Cardiac muscle cell (in vitro differentiated cells and primary cell): ENCODE data around the gene TNKS1BP1. TPM values are rescaled to one million over a fixed set of nuclear protein-coding genes. Genes with fewer than 3 reads are reported as not detected.

Experiments
- DNase-seq, 2 donors: peaks; one replicate each; pipeline versions ENCODE4 v3.0.0 to v3.0.0-alpha.2; 2010 to 2017; ENCODE audit warnings: low read depth in 1 of 2, low spot score in 1 of 2
- H3K27ac ChIP-seq: fragments of 200-600 bp; sonication (generic); 2 replicates; pipeline ENCODE4 v1.5.1; 2016
- H3K27me3 ChIP-seq: fragments of 200-600 bp; sonication (generic); 2 replicates; pipeline ENCODE4 v1.6.0; 2016; ENCODE audit warnings: control low read depth
- H3K36me3 ChIP-seq: fragments of 200-600 bp; sonication (generic); 2 replicates; pipeline ENCODE4 v1.5.1; 2016; ENCODE audit warnings: control low read depth
- H3K4me1 ChIP-seq: fragments of 200-600 bp; sonication (generic); 2 replicates; pipeline ENCODE4 v1.8.1; 2017; ENCODE audit warnings: low read depth, mild to moderate bottlenecking, mixed run types
- H3K4me3 ChIP-seq: fragments of 200-600 bp; sonication (generic); 2 replicates; pipeline ENCODE4 v1.5.1; 2016; ENCODE audit warnings: mild to moderate bottlenecking
- H3K9me3 ChIP-seq: fragments of 200-600 bp; sonication (generic); 2 replicates; pipeline ENCODE4 v1.5.1; 2017; ENCODE audit warnings: low read depth, mild to moderate bottlenecking, control low read depth
- CTCF ChIP-seq: IDR thresholded peaks from 2 replicates; pipeline ENCODE4 v1.5.1; 2012; ENCODE audit warnings: low read depth, mild to moderate bottlenecking, low read length
- polyA plus RNA-seq: library from polyadenylated mRNA; unstranded; fragments of >200 nt; fragmentation: Nextera tagmentation; extraction: Ambion mirVana; gene quantifications from 2 replicates; pipeline ENCODE4 v1.2.1, GENCODE V29; 2016
- total RNA-seq: library from RNA; depleted of rRNA; stranded (reverse); fragments of >200 nt; gene quantifications from 2 replicates; pipeline ENCODE4 v1.2.3, GENCODE V29; 2016

Gene TNKS1BP1
- total and polyA plus RNA-seq, 2 experiments from 2014 or later = 62.1 to 69.1 TPM

GRCh38 chr11:57269571-57270021 is 55.2 kb downstream of the TNKS1BP1 start:
- Histone ChIP-seq H3K27me3 (no peaks in the 10 kb centered on the region), H3K4me3 (no peak overlapping the region), H3K27ac (no peak overlapping the region), H3K36me3 (no peaks in the 10 kb centered on the region), H3K9me3 (no peaks in the 10 kb centered on the region), H3K4me1 (no peaks in the 10 kb centered on the region)
- DNase-seq = peak in 1 of 2 donors; percentile 25
- no peak for TF ChIP-seq CTCF

- H3K9me3 ChIP-seq = no peaks in the 10 kb centered on the region
- H3K36me3 ChIP-seq = no peaks in the 10 kb centered on the region
- TF ChIP-seq CTCF = no peak
- H3K27me3 ChIP-seq = no peaks in the 10 kb centered on the region
- H3K4me3 ChIP-seq = no peak overlapping the region
- no peak for DNase-seq
- H3K4me1 ChIP-seq = no peaks in the 10 kb centered on the region
- H3K27ac ChIP-seq = no peak overlapping the region
Measured at GRCh38 chr11:57266157-57266556, 58.6 kb downstream of the TNKS1BP1 start.

GRCh38 chr11:57263351-57263750 is 61.4 kb downstream of the TNKS1BP1 start:
- H3K27ac ChIP-seq = no peak overlapping the region
- DNase-seq = no peak
- H3K4me1 ChIP-seq = no peaks in the 10 kb centered on the region
- H3K36me3 ChIP-seq = no peaks in the 10 kb centered on the region
- H3K4me3 ChIP-seq = no peak overlapping the region
- TF ChIP-seq CTCF = no peak
- H3K9me3 ChIP-seq = no peaks in the 10 kb centered on the region
- no peaks in the 10 kb centered on the region for H3K27me3 ChIP-seq

GRCh38 chr11:57262157-57262556 is 62.6 kb downstream of the TNKS1BP1 start:
- Histone ChIP-seq H3K27me3 (no peaks in the 10 kb centered on the region), H3K27ac (no peak overlapping the region), H3K9me3 (no peaks in the 10 kb centered on the region), H3K4me1 (no peaks in the 10 kb centered on the region), H3K36me3 (no peaks in the 10 kb centered on the region), H3K4me3 (no peak overlapping the region)
- no peak for DNase-seq
- TF ChIP-seq CTCF = no peak

- Histone ChIP-seq H3K27me3 (no peaks in the 10 kb centered on the region), H3K9me3 (no peaks in the 10 kb centered on the region), H3K27ac (no peak overlapping the region), H3K4me1 (no peaks in the 10 kb centered on the region), H3K4me3 (no peak overlapping the region), H3K36me3 (no peaks in the 10 kb centered on the region)
- no peak for TF ChIP-seq CTCF
- no peak for DNase-seq
Measured at GRCh38 chr11:57260937-57261783, 63.6 kb downstream of the TNKS1BP1 start.
